G401 (cell line): ENCODE data around the gene PLCB2. TPM values are rescaled to one million over a fixed set of nuclear protein-coding genes. Genes with fewer than 3 reads are reported as not detected.

Experiments
- DNase-seq: peaks from one replicate; pipeline ENCODE4 v3.0.0-alpha.2; 2015; ENCODE audit warnings: low spot score
- in situ Hi-C: cut with HindIII; loops from 2 replicates; pipeline ENCODE4 v1.10.0; 2016; ENCODE audit warnings: low sequenced_read_pairs, mixed read lengths
- total RNA-seq: library from RNA; depleted of rRNA; stranded (reverse); fragments of >200 nt; shearing (Covaris generic); gene quantifications from 2 replicates; pipeline ENCODE4 v1.2.3, GENCODE V29; 2014

The PLCB2 gene
- total RNA-seq, 1 experiment from 2014 or later, result 145 TPM

DNA sequence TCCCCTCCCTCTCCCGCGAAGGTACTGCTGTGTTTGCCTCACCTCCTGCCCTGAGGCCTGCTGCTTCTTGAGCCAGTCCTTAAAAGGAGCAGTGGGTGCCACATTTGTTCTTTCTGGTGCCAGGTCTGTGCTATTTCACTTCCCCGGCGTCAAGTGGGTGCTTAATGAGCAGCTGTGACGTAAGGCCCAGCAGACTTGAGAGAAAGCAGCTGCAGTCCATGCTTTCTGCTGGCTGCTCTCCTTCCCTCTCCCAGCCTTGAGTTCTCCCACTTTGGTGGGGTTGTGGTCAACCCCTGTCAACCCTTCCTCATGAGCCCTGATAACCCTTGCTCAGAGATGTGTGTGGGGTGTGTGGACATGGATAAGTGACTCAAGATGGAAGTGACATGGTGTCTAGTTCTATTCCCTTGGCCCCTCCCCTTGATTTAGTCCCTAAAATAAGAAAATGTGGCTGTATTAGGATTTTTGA lies 22.7 kb upstream of the PLCB2 start:
- in situ Hi-C loops, result no loop called here
- DNase-seq, result no peak

GRCh38 chr15:40329804-40330203 lies 22.1 kb upstream of the PLCB2 start:
- in situ Hi-C loops, result no loop called here
- no peak for DNase-seq

DNA sequence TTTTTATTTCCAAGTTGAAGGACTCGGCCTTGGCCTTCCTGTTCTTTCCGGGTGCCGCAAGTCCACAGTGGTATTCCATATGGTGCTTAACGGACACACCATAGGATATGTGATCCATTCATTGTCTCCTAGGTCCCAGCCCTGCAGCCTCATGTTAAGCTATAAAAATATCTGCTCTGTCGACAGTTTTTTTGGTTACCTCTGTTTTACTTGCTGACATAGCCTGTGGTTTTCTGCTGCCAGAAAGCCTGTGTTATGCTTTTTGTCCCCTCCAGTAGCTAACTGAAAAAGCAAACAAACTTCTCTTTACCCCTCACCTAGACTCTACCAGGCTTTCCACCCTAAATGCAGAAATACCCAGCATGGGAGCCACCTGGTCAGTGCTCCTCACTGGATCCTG lies 21.0 kb upstream of the PLCB2 start:
- in situ Hi-C loops, result no loop called here
- DNase-seq, result no peak

GRCh38 chr15:40328176-40328575 lies 20.4 kb upstream of the PLCB2 start:
- DNase-seq, result no peak
- in situ Hi-C loops, result no loop called here

- DNase-seq, result no peak
- in situ Hi-C loops, result no loop called here
These were observed 19.7 kb upstream of the PLCB2 start for GRCh38 chr15:40327457-40327856.

- in situ Hi-C loops, result no loop called here
- DNase-seq, result no peak
These were observed 18.0 kb upstream of the PLCB2 start for GRCh38 chr15:40325700-40326099.

GRCh38 chr15:40325188-40325587 lies 17.5 kb upstream of the PLCB2 start:
- in situ Hi-C loops, result no loop called here

DNA sequence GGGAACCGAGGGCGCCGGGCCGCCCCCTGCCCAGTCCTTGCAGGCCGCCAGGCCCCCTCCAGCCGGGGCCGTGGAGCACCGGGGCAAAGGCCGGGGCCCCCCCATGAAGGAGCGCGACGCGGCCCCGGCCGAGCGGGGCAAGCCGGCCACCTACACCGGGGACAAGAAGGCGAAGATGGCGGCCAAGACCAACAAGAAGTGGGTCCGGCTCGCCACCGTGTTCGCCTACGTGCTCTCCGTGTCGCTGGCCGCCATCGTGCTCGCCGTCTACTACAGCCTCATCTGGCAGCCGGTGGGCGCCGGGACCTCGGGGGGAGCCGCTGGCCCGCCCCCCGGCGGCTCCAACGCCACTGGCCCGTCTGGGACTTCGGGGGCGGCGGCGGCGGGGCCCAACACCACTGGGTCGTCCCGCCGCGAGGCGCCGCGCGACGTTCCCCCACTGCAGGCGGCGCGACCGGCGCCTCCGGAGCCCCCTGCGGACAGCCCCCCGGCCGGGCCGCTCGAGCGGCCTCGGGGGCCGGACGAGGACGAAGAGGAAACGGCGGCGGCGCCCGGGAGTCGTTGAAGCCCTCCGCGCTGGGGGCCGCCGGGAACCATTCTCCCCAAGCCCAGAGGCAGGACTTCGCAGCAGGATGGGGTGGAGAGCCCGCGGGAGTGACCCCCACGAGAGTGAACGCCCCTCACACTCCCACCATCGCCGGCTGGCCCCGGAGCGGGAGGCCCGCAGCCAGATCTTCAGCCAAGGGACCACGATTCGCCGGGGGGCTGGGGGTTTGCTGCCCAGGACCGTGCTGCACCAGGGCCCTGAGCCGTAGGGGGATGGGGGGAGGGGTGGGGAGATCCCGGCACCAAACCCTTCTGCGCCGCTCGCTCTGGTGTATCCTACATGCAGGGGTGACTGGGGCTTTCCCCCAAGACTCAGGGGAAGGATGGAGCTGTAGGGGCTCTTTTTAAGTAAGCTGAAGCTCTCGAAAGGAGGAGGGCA lies 16.5 kb upstream of the PLCB2 start:
- no peak for DNase-seq
- in situ Hi-C loops, result no loop called here

More at GRCh38 chr15:40325188-40325587, 17.5 kb upstream of the PLCB2 start:
- DNase-seq, result peak; percentile 71

GRCh38 chr15:40323239-40323952 lies 15.7 kb upstream of the PLCB2 start, which contains the start of gene INAFM2:
TSS of gene INAFM2 (plus strand) at chr15:40323692. CDS start at chr15:40324056, 364 bp downstream.
- peak; percentile 92 for DNase-seq
- in situ Hi-C loops, result no loop called here

DNA sequence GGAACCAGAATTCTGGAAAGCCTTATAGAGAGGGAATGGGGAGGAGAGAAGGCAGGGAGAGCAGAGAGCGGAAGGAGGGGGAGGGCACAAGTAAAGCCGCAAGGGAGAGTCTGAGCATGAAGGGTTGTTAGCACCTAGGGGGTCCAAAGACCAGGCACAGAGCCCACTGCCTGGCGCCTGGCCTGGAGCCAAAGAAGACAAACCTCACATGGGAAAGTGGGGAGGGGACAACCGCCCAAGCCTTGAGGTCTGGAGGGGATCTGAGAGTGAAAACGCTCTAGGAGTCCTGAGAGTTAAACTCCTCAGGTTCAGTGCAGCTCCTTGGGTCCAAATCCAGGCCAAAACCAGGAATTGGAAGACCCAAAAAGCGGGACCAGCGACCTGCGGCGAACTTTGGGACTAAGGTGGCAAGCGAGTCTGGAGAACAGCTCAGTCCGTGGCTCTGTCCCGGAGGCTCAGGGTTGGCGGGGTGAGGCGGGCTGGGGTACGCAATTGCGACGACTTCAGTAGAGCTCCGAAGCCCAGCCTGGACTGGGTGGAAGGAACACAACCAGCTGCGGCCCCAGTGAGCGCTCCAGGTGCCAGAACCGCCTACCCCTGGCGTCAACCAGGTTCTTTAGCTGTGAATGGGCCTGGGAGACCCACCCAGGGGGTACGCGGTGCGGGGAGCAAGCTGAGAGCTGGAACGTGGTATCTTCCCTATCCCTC lies 14.9 kb upstream of the PLCB2 start:
- in situ Hi-C loops, result no loop called here
- peak; percentile 63 for DNase-seq

DNA sequence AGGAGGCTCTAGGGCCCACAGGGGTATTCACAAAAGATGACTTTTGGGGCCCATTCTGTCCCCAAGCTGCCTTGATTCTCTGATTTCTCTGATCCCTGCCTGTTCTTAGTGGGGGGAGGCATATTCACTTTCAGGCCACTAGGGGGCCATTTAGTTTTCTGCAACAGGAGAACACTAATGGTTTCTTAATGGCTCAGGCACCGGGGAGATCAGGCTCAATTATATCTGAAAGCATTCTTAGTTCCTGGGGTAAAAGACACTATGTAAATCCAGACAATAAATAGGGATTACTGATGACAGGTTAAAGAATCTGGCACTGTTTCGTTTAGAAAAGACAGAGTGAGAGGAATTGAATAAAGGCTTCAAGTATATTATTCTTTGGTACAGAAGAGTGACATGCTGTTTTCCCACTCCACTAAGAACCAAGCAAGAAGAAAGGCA lies 13.2 kb upstream of the PLCB2 start:
- peak; percentile 91 for DNase-seq
- in situ Hi-C loops, result no loop called here

DNA sequence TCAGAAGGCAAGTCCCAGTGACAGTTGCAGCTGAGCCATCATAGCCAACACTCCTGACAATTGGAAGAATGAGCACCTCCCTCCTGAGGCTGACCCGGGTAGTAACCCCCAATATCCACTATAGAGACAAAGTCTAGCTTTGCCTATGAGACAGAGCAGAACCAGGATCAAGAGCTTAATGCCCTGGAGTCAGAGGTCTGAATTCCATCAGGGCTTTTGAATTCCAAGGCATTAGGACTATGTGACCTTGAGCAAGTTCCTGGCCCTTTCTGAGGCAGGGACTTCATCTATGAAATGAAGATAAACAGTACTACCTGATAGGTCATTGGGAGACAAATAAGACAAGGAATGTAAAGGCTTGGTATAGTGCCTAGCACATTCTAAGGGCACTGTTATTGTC lies 12.7 kb upstream of the PLCB2 start:
- in situ Hi-C loops, result no loop called here

DNA sequence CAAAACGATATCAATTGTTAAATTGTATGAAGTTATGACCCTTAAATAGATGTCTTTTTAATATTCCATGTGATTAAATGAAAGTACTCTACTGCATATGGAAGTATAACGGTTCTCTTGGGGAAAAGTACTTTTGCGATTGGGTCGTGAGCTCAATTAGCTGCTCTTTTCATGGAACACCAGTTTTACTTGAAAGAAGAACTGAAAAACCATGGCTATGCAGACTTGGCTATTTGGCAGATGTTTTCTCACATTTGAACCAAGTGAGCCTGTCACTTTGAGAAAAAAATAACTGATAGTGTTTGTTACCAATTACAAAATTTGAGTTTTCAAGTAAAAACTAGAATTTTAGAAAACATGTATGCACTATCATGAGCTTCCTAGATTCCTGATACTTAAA lies 9.8 kb upstream of the PLCB2 start:
- in situ Hi-C loops, result no loop called here
- DNase-seq, result no peak

More for the DNA sequence above, 12.7 kb upstream of the PLCB2 start:
- peak; percentile 64 for DNase-seq

DNA sequence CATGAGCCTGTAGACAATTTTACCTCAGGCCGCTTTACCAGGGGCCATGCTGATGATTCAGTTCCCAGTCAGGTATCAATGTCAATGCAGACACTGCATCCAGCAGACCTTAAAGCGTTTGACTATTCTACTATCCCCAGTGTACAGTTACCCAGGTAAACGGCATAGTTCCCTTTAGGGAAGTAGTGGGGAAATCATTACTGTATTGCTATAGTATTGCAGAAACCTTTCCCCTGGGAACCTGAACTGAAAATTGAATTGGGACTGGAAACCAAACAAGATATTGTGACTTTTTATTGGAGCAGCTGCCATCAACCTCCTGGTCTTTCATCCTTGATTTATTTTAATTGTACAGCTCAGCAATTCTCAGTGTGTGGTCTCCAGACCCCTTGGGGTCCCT lies 9.2 kb upstream of the PLCB2 start:
- in situ Hi-C loops, result no loop called here
- DNase-seq, result no peak

DNA sequence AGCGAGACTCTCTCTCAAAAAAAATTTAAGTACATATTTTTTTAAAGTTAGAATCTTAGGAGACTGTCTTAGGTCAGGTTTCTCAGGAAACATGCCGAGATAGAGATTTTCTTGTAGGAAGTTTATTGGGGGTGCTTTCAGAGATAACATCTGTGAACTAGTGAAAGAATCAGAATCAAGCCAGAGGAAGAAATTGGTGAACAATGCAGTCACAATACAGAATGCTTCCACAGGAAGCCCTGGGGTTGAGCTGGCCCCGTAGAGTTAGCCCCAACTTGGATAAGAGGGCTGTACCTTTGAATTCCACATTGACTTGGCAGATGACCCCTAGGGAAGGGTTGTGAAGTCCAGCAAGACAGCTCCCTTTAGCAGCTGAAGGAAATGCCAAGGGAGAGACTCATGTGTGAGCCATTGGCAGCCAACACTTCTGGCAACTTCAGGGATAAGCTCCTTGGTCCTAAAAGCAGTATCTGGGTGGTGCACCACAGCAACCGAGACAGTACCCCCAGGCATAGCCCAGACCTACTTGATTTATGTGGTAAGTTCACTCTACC lies 7.1 kb upstream of the PLCB2 start:
- in situ Hi-C loops, result no loop called here
- no peak for DNase-seq

- DNase-seq, result peak; percentile 87
- in situ Hi-C loops, result no loop called here
These were observed 6.0 kb upstream of the PLCB2 start for GRCh38 chr15:40313531-40314398.

GRCh38 chr15:40312370-40313158 lies 4.8 kb upstream of the PLCB2 start:
- in situ Hi-C loops, result no loop called here
- DNase-seq, result no peak
